Activated T-cell treated with anti-CD3 and anti-CD28 coated beads for 4 hours (primary cell): Measurements from ENCODE around the gene CROCC2.

Experiments
- DNase-seq: peaks from one replicate; pipeline ENCODE4 v3.0.0-alpha.2; 2020

The CROCC2 gene

DNA sequence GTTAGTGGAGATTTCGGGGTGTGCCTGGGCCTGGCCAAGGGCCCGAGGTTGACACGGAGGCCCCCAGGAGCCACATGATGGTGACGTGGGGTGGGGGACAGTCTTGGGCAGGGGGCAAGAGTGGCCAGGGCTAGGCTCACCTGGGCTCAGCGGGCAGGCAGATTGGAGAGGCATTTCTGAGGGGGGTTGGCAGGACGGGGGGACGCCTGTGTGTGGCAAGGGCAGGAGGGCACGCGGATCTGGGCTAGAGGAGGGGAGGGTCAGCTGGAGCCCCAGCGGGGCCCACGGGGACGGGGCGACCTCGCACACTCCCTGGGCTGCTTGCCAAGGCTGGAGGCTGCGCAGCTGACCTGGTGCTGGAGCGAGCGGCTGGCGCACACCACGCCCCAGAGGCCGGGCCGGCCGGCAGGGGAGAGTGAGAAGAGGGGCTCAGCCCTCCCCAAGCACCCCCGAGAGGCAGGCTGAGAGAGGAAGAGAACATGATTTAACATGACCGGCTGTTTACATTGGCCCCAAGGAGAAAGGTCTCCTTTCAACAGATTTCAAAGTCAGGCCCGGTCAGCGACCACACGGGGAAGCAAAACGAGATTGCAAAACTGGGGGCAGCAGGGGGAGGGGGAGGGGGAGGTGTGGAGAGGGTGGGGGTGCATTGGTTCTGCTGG is 54.3 kb downstream of the CROCC2 start:
- DNase-seq: no peak

DNA sequence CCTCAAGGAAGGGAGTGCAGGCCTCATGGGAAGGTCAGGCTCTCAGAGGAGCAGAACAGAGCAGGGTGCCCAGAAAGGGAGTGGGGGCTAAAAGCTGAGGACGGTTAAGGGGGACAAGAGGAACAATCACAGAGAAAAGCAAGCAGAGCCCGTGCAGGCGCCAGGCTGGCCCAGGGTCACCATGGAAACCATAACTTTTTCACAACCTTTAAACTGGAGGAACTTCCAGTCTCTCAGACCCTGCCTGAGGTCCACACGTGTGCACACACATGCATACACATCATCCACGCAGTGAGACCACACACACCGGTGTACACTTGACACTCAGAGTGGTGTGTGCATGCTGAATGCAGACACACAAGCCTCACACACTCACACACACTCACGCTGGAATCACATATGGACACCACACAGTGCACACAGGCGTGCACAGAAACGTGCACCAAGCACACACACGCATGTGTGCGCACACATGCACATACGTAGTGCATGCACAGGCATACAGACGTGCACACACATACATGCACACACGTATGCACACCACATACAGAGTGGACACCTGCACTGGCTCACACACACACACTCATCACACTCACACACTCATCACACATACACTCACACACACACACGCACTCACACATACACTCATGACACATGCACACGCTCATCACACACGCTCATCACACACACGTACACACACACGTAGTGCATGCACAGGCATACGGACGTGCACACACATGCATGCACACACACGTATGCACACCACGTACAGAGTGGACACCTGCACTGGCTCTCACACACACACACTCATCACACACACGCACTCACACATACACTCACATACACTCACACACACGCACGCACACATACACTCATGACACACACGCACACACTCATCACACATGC is 55.1 kb downstream of the CROCC2 start:
- DNase-seq: no peak

- no peak for DNase-seq
Observed at GRCh38 chr2:240961910-240962299, 55.8 kb downstream of the CROCC2 start.

DNA sequence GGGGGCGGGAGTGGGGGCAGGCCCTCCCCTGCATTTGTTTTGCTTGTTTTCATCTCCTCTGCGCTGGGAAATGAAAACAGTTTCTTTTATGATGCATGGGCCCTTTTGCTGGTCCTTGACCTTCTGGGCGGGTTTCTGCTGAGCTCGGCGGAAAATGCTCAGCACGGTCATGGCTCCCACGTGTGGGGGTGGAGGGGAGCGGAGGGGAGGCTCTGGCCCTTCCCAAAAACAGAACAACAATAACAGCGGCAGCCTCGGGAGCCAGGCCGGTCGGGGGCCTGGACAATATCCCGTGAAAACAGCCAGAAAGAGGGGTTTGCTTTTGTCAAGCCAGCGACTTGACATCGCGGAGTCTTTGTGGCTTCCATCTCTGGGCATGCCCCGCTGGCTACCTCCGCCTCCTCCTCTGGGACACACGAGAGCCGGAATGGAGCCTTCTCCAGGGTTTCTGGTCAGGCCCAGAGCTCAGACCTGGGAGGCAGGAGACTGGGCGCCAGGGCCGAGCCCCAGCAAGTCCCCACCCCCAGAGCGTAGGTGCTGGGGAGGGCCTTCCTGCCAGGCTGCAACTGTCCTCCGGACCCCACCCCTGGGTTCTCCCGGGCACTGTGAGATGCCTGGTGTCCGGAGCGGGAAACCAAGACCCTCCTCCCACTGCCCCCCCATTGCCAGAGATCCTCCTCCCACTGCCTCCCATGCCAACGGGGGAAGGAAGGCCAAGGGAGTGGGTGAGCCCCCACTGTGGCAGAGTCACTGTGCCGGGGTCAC is 56.3 kb downstream of the CROCC2 start:
- DNase-seq: no peak

- no peak for DNase-seq
Observed at GRCh38 chr2:240963065-240963867, 57.1 kb downstream of the CROCC2 start.

- DNase-seq: no peak
Observed at GRCh38 chr2:240963868-240964703, 58.0 kb downstream of the CROCC2 start.

GRCh38 chr2:240964704-240965295 is 58.7 kb downstream of the CROCC2 start:
- no peak for DNase-seq

GRCh38 chr2:240965296-240965904 is 59.3 kb downstream of the CROCC2 start:
- no peak for DNase-seq

- no peak for DNase-seq
Observed at GRCh38 chr2:240965905-240966456, 59.8 kb downstream of the CROCC2 start.

DNA sequence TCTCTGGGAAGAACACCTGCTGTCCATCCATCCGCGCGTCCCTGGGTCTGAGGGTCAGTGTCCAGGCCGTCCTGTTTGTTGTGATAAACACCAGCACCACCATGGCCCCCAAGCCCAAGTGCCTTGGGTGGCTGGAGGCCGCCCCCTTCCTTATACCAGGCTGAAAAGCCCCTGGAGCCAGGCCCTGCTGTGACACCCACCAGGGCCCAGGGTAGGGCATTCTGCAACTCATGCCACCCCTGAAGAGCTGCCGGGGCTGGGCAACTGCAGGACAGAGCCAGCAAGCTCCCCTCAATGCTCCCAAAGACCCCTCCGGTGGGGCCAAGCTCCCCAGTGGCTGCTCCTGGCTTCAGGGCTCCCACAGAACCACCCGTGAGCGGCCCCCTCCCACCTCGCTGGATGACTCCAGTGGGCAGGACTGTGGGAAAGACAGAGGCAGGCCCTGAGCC is 60.3 kb downstream of the CROCC2 start:
- no peak for DNase-seq

GRCh38 chr2:240966906-240967680 is 61.0 kb downstream of the CROCC2 start:
- no peak for DNase-seq

GRCh38 chr2:240967681-240968621 is 61.8 kb downstream of the CROCC2 start:
- DNase-seq: no peak

GRCh38 chr2:240968731-240969624 is 62.8 kb downstream of the CROCC2 start:
- no peak for DNase-seq

- DNase-seq: no peak
Observed at GRCh38 chr2:240970104-240970503, 64.0 kb downstream of the CROCC2 start.

GRCh38 chr2:240970816-240971215 is 64.7 kb downstream of the CROCC2 start:
- DNase-seq: no peak

- DNase-seq: no peak
Observed at GRCh38 chr2:240972201-240972600, 66.1 kb downstream of the CROCC2 start.
